H9 (cell line): ENCODE data around the gene GATAD1. TPM values are rescaled to one million over a fixed set of nuclear protein-coding genes. Genes with fewer than 3 reads are reported as not detected.

Source experiments
- DNase-seq: peaks from one replicate; pipeline ENCODE4 v3.0.0-alpha.2; 2017
- H2AFZ ChIP-seq: one replicate; pipeline ENCODE4 v1.6.1; 2013; ENCODE audit warnings: mild to moderate bottlenecking, low read length, control low read depth, moderate library complexity
- H2AK5ac ChIP-seq: 2 replicates; pipeline ENCODE4 v1.6.1; 2013; ENCODE audit warnings: low read length, control low read depth, mixed read lengths; ENCODE audit not compliant: insufficient read length
- H2BK120ac ChIP-seq: one replicate; pipeline ENCODE4 v1.6.1; 2013; ENCODE audit warnings: low read depth, mild to moderate bottlenecking, low read length, control low read depth, inconsistent platforms; ENCODE audit not compliant: poor library complexity, severe bottlenecking
- H2BK12ac ChIP-seq: 2 replicates; pipeline ENCODE4 v1.6.1; 2013; ENCODE audit warnings: low read length, control low read depth, mixed read lengths, low read depth; ENCODE audit not compliant: insufficient read length
- H2BK15ac ChIP-seq: 2 replicates; pipeline ENCODE4 v1.6.1; 2013; ENCODE audit warnings: low read depth, low read length, control low read depth
- H2BK20ac ChIP-seq: one replicate; pipeline ENCODE4 v1.6.1; 2013; ENCODE audit warnings: low read depth, mild to moderate bottlenecking, low read length, control low read depth, inconsistent platforms; ENCODE audit not compliant: poor library complexity, severe bottlenecking
- H2BK5ac ChIP-seq: 2 replicates; pipeline ENCODE4 v1.6.1; 2013; ENCODE audit warnings: low read length, control low read depth, mixed read lengths; ENCODE audit not compliant: insufficient read length
- H3K14ac ChIP-seq: 2 replicates; pipeline ENCODE4 v1.6.1; 2013; ENCODE audit warnings: low read length, control low read depth; ENCODE audit not compliant: insufficient read depth
- H3K18ac ChIP-seq: 2 replicates; pipeline ENCODE4 v1.6.1; 2013; ENCODE audit warnings: low read depth, mild to moderate bottlenecking, mixed read lengths, low read length, control low read depth; ENCODE audit not compliant: insufficient read length
- H3K23ac ChIP-seq: 2 replicates; pipeline ENCODE4 v1.6.1; 2013; ENCODE audit warnings: low read length, control low read depth, mixed read lengths, low read depth; ENCODE audit not compliant: insufficient read length
- H3K23me2 ChIP-seq: 2 replicates; pipeline ENCODE4 v1.6.1; 2013; ENCODE audit warnings: low read depth, mild to moderate bottlenecking, mixed read lengths, low read length, control low read depth; ENCODE audit not compliant: insufficient read length, poor library complexity, severe bottlenecking
- H3K27ac ChIP-seq: 2 replicates; pipeline ENCODE4 v1.5.1; 2013; ENCODE audit warnings: low read length, control low read depth, mixed read lengths, low read depth; ENCODE audit not compliant: insufficient read length
- H3K27me3 ChIP-seq: 2 replicates; pipeline ENCODE4 v1.6.1; 2013; ENCODE audit warnings: low read length, control low read depth, inconsistent platforms; ENCODE audit not compliant: insufficient read depth
- H3K4ac ChIP-seq: 2 replicates; pipeline ENCODE4 v1.6.1; 2013; ENCODE audit warnings: low read depth, mild to moderate bottlenecking, control low read depth, inconsistent platforms, low read length, moderate library complexity
- H3K4me1 ChIP-seq: 2 replicates; pipeline ENCODE4 v1.6.1; 2013; ENCODE audit warnings: low read length, control low read depth, inconsistent platforms; ENCODE audit not compliant: insufficient read depth
- H3K4me2 ChIP-seq: 2 replicates; pipeline ENCODE4 v1.6.1; 2013; ENCODE audit warnings: low read length, control low read depth, mixed read lengths; ENCODE audit not compliant: insufficient read length, insufficient read depth
- H3K56ac ChIP-seq: 2 replicates; pipeline ENCODE4 v1.6.1; 2013; ENCODE audit warnings: low read depth, mild to moderate bottlenecking, mixed read lengths, low read length, control low read depth; ENCODE audit not compliant: insufficient read length
- H3K79me1 ChIP-seq: 2 replicates; pipeline ENCODE4 v1.6.1; 2013; ENCODE audit warnings: low read depth, mild to moderate bottlenecking, moderate library complexity, low read length, control low read depth, inconsistent platforms; ENCODE audit not compliant: insufficient read depth, poor library complexity, severe bottlenecking
- H3K79me2 ChIP-seq: 2 replicates; pipeline ENCODE4 v1.6.1; 2013; ENCODE audit warnings: low read length, control low read depth, inconsistent platforms; ENCODE audit not compliant: insufficient read depth
- H3K9ac ChIP-seq: 2 replicates; pipeline ENCODE4 v1.6.1; 2013; ENCODE audit warnings: low read length, control low read depth, mixed read lengths; ENCODE audit not compliant: insufficient read length; ENCODE audit errors: extremely low read depth
- H3K9me3 ChIP-seq: one replicate; pipeline ENCODE4 v1.6.1; 2013; ENCODE audit warnings: low read depth, low read length, inconsistent platforms; ENCODE audit not compliant: control insufficient read depth
- H3T11ph ChIP-seq: one replicate; pipeline ENCODE4 v1.6.1; 2013; ENCODE audit warnings: mild to moderate bottlenecking, low read length, control low read depth, inconsistent platforms
- H4K20me1 ChIP-seq: one replicate; pipeline ENCODE4 v1.6.1; 2013; ENCODE audit not compliant: control insufficient read depth, insufficient read length, insufficient read depth
- H4K5ac ChIP-seq: 2 replicates; pipeline ENCODE4 v1.6.1; 2013; ENCODE audit warnings: low read depth, mild to moderate bottlenecking, mixed read lengths, low read length, control low read depth; ENCODE audit not compliant: insufficient read length
- H4K8ac ChIP-seq: replicated peaks from 2 replicates; pipeline ENCODE4 v1.6.1; 2013; ENCODE audit warnings: low read length, control low read depth, mixed read lengths, low read depth; ENCODE audit not compliant: insufficient read length
- H4K91ac ChIP-seq: 2 replicates; pipeline ENCODE4 v1.6.1; 2013; ENCODE audit warnings: low read depth, mild to moderate bottlenecking, moderate library complexity, mixed read lengths, low read length, control low read depth; ENCODE audit not compliant: insufficient read length
- H3K27ac Mint-ChIP-seq, 3 experiments: 2 replicates in 2 of 3; 3 replicates in 1 of 3; pipeline ENCODE4 v1.8.0; 2020 to 2021; ENCODE audit warnings: mixed read lengths in 3 of 3, mild to moderate bottlenecking in 1 of 3, moderate library complexity in 1 of 3
- H3K27me3 Mint-ChIP-seq: 2 replicates; pipeline ENCODE4 v1.8.0; 2021; ENCODE audit warnings: low read depth, mild to moderate bottlenecking, moderate library complexity, mixed read lengths
- H3K36me3 Mint-ChIP-seq, 3 experiments: 2 replicates in 2 of 3; 3 replicates in 1 of 3; pipeline ENCODE4 v1.8.0; 2020 to 2021; ENCODE audit warnings: low read depth in 3 of 3, mixed read lengths in 3 of 3; ENCODE audit not compliant: insufficient read depth in 1 of 3
- H3K4me1 Mint-ChIP-seq, 2 experiments: 2 replicates each; pipeline ENCODE4 v1.8.0; 2020; ENCODE audit warnings: mixed read lengths in 2 of 2
- H3K4me3 Mint-ChIP-seq, 2 experiments: 2 replicates in 1 of 2; 3 replicates in 1 of 2; pipeline ENCODE4 v1.8.0; 2020 to 2021; ENCODE audit warnings: mild to moderate bottlenecking in 2 of 2, mixed read lengths in 2 of 2, moderate library complexity in 1 of 2
- H3K9me3 Mint-ChIP-seq, 2 experiments: 2 replicates in 1 of 2; 3 replicates in 1 of 2; pipeline ENCODE4 v1.8.0; 2020; ENCODE audit warnings: mild to moderate bottlenecking in 2 of 2, mixed read lengths in 2 of 2, moderate library complexity in 1 of 2
- WGBS: extraction: QIAGEN DNeasy Blood & Tissue Kit; methylation state at CpG from one replicate; pipeline ENCODE4 v1.1.7; 2013; ENCODE audit warnings: missing lambda C conversion rate, low lambda C conversion rate, mixed read lengths; ENCODE audit not compliant: insufficient read length; ENCODE audit errors: extremely low coverage; 5-methylcytosine and 5-hydroxymethylcytosine counted together
- total RNA-seq: library from RNA; stranded (reverse); gene quantifications from 2 replicates; pipeline ENCODE4 v1.2.1, GENCODE V29; 2021
- TF ChIP-seq, protein P1 (sequence below): fragments of 200-600 bp; sonication (generic); conservative IDR thresholded peaks from 3 replicates; pipeline ENCODE4 v1.8.0; 2021; ENCODE audit warnings: antibody characterized with exemption, mild to moderate bottlenecking

Gene GATAD1
- total RNA-seq, 1 experiment from 2014 or later, result 36.5 TPM

GRCh38 chr7:92404170-92404614, 43.1 kb upstream of the GATAD1 start:
- Histone ChIP-seq H2BK5ac (no peak overlapping the region), H2BK15ac (no peak overlapping the region), H3K9ac (no peak overlapping the region), H2AK5ac (no peak overlapping the region), H3K79me2 (no peaks in the 10 kb centered on the region), H3K79me1 (no peaks in the 10 kb centered on the region), H3T11ph (no peak overlapping the region), H4K20me1 (peaks cover 2% of the 10 kb centered on the region), H3K14ac (no peak overlapping the region), H2BK12ac (no peak overlapping the region), H4K8ac (no peak overlapping the region), H4K91ac (no peak overlapping the region), H3K18ac (no peak overlapping the region), H2BK20ac (no peak overlapping the region), H3K4me1 (no peaks in the 10 kb centered on the region), H3K27me3 (no peaks in the 10 kb centered on the region), H3K9me3 (no peaks in the 10 kb centered on the region), H3K4ac (no peak overlapping the region), H3K56ac (no peak overlapping the region), H2AFZ (no peak overlapping the region), H3K23me2 (no peaks in the 10 kb centered on the region), H2BK120ac (no peak overlapping the region), H3K23ac (no peak overlapping the region), H3K27ac (no peak overlapping the region), H4K5ac (no peak overlapping the region), H3K4me2 (no peak overlapping the region)
- Mint-ChIP-seq H3K27ac (peak overlapping the region; percentile 6 to 57 (median 8); a peak in 3 of 7 replicates), H3K9me3 (no peaks in the 10 kb centered on the region), H3K27me3 (no peaks in the 10 kb centered on the region), H3K36me3 (peaks cover 0 to 8% (median 0%) of the 10 kb centered on the region in 3 experiments; a peak in 2 of 7 replicates), H3K4me1 (peaks cover 0 to 12% of the 10 kb centered on the region in 2 experiments; a peak in 1 of 4 replicates), H3K4me3 (no peak overlapping the region)
- no peak for DNase-seq
- no CpG with 5 or more reads among the region's 6 CpGs for WGBS
- TF ChIP-seq, protein P1, sequence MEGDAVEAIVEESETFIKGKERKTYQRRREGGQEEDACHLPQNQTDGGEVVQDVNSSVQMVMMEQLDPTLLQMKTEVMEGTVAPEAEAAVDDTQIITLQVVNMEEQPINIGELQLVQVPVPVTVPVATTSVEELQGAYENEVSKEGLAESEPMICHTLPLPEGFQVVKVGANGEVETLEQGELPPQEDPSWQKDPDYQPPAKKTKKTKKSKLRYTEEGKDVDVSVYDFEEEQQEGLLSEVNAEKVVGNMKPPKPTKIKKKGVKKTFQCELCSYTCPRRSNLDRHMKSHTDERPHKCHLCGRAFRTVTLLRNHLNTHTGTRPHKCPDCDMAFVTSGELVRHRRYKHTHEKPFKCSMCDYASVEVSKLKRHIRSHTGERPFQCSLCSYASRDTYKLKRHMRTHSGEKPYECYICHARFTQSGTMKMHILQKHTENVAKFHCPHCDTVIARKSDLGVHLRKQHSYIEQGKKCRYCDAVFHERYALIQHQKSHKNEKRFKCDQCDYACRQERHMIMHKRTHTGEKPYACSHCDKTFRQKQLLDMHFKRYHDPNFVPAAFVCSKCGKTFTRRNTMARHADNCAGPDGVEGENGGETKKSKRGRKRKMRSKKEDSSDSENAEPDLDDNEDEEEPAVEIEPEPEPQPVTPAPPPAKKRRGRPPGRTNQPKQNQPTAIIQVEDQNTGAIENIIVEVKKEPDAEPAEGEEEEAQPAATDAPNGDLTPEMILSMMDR, result peak; percentile 52; the same call in 2 of the 3 replicates
